K562 (cell line): ENCODE measurements around the gene MSI1. TPM values are rescaled to one million over a fixed set of nuclear protein-coding genes. Genes with fewer than 3 reads are reported as not detected.

ENCODE experiments used
- ATAC-seq: fragments of 200-7000 bp; cut with Tn5 transposase; 3 replicates; pipeline ENCODE4 v1.9.1; 2020; ENCODE audit warnings: moderate library complexity
- BruUV-seq: library from RNA; stranded (reverse); fragments of 400-500 nt; replicated peaks from 2 replicates; lab custom pipeline; 2021; lab: Mats Ljungman, UMichigan
- CTCF ChIA-PET: fragments of 300-600 bp; formaldehyde crosslinking; extraction: SDS; loops from one replicate; lab custom pipeline; 2021; ENCODE audit warnings: low intra/inter-chr PET ratio; lab: Yijun Ruan, JAX
- POLR2A ChIA-PET: fragments of 300-600, 350-650 bp; sonication (Branson Sonifier 250); formaldehyde crosslinking; extraction: SDS; loops from one replicate; lab custom pipeline; 2021; ENCODE audit warnings: antibody characterized with exemption, inconsistent platforms; lab: Yijun Ruan, JAX
- DNase-seq, 4 experiments: peaks; one replicate each; pipeline versions ENCODE4 v3.0.0 to v3.0.0-alpha.2; 2011 to 2018; ENCODE audit warnings: low spot score in 3 of 4, mixed read lengths in 3 of 4; ENCODE audit errors: extremely low read depth in 1 of 4
- FAIRE-seq: peaks from 2 replicates; lab custom pipeline; 2011; peaks lifted over from hg19 to GRCh38; lab: Jason Lieb, UNC
- H2AFZ ChIP-seq: 2 replicates; pipeline ENCODE4 v1.6.0; 2011; ENCODE audit warnings: low read depth, low read length, control low read depth, inconsistent platforms
- H3K27ac ChIP-seq: fragments of 200-600 bp; 3 replicates; pipeline ENCODE4 v1.8.0; 2011; ENCODE audit warnings: low read depth, mild to moderate bottlenecking, control low read depth, inconsistent platforms, low read length, moderate library complexity, mixed read lengths; ENCODE audit errors: extremely low read depth
- H3K27me3 ChIP-seq, 2 experiments: fragments of 300-600 bp in 1 of 2; 2 replicates in 1 of 2; 3 replicates in 1 of 2; pipeline versions ENCODE4 v1.6.0 to v1.8.0; 2011; ENCODE audit warnings: inconsistent platforms in 2 of 2, low read length in 2 of 2, mild to moderate bottlenecking in 1 of 2, mixed read lengths in 1 of 2, moderate library complexity in 1 of 2; ENCODE audit not compliant: control insufficient read depth in 2 of 2, insufficient read depth in 2 of 2
- H3K36me3 ChIP-seq: fragments of 300-600 bp; 3 replicates; pipeline ENCODE4 v1.8.0; 2011; ENCODE audit warnings: mild to moderate bottlenecking, low read length, inconsistent platforms; ENCODE audit not compliant: control insufficient read depth, insufficient read depth
- H3K4me1 ChIP-seq, 2 experiments: fragments of 200-600 bp in 1 of 2; replicated peaks in 1 of 2; 2 replicates in 1 of 2; 3 replicates in 1 of 2; pipeline versions ENCODE4 v1.5.1 to v1.8.0; 2011; ENCODE audit warnings: inconsistent platforms in 2 of 2, low read length in 2 of 2, mild to moderate bottlenecking in 1 of 2, mixed read lengths in 1 of 2, moderate library complexity in 1 of 2; ENCODE audit not compliant: control insufficient read depth in 2 of 2, insufficient read depth in 2 of 2
- H3K4me2 ChIP-seq: 2 replicates; pipeline ENCODE4 v1.6.1; 2011; ENCODE audit warnings: low read length, control low read depth, inconsistent platforms, mixed read lengths; ENCODE audit not compliant: insufficient read depth
- H3K4me3 ChIP-seq: fragments of 200-600 bp; sonication (generic), shearing (Covaris generic); 2 replicates; pipeline ENCODE4 v1.5.1; 2016; ENCODE audit warnings: control low read depth, inconsistent platforms
- H3K79me2 ChIP-seq: fragments of 200-600 bp; 3 replicates; pipeline ENCODE4 v1.8.0; 2011; ENCODE audit warnings: low read length, inconsistent platforms; ENCODE audit not compliant: control insufficient read depth, insufficient read depth
- H3K9ac ChIP-seq, 2 experiments: 2 replicates each; pipeline versions ENCODE4 v1.6.0 to v1.6.1; 2011; ENCODE audit warnings: low read depth in 2 of 2, low read length in 2 of 2, control low read depth in 1 of 2, inconsistent platforms in 1 of 2, mild to moderate bottlenecking in 1 of 2, mixed read lengths in 1 of 2; ENCODE audit not compliant: insufficient read depth in 1 of 2
- H3K9me1 ChIP-seq: one replicate; pipeline ENCODE4 v1.6.0; 2011; ENCODE audit warnings: inconsistent platforms, mild to moderate bottlenecking, low read length, moderate library complexity; ENCODE audit not compliant: control insufficient read depth, insufficient read depth
- H3K9me3 ChIP-seq: replicated peaks from 2 replicates; pipeline ENCODE4 v1.5.1; 2011; ENCODE audit warnings: low read depth, low read length, inconsistent platforms; ENCODE audit not compliant: control insufficient read depth, insufficient read depth
- H4K20me1 ChIP-seq: replicated peaks from 2 replicates; pipeline ENCODE4 v1.6.1; 2011; ENCODE audit warnings: low read length, inconsistent platforms, mixed read lengths; ENCODE audit not compliant: control insufficient read depth, insufficient read depth
- BDP1 ChIP-seq: IDR thresholded peaks from 3 replicates; pipeline ENCODE4 v1.6.1; 2011; ENCODE audit not compliant: insufficient read length, insufficient read depth
- CBX8 ChIP-seq: fragments of 200-600 bp; sonication (generic); IDR thresholded peaks from 2 replicates; pipeline ENCODE4 v1.6.1; 2012; ENCODE audit warnings: borderline replicate concordance, mixed run types, low read depth, mild to moderate bottlenecking, moderate library complexity, mixed read lengths, low read length, control low read depth, inconsistent platforms; ENCODE audit not compliant: poor library complexity, severe bottlenecking; ENCODE audit errors: extremely low read depth
- CHCHD3 ChIP-seq: fragments of 250-450 bp; sonication (Bioruptor Pico); IDR thresholded peaks from 2 replicates; pipeline ENCODE4 v2.1.2; 2022; ENCODE audit warnings: mild to moderate bottlenecking
- FOXM1 ChIP-seq, 2 experiments: fragments of 450-650 bp in 1 of 2; sonication (generic) in 1 of 2; formaldehyde crosslinking in 1 of 2; IDR thresholded peaks; 2 replicates each; pipeline versions ENCODE4 v1.6.1 to v1.9.0; 2017 to 2022; ENCODE audit warnings: low read depth in 2 of 2, mild to moderate bottlenecking in 2 of 2, missing genetic modification reagents in 1 of 2, moderate library complexity in 1 of 2
- HEY1 ChIP-seq: fragments of 250-450 bp; sonication (Bioruptor Pico); IDR thresholded peaks from 2 replicates; pipeline ENCODE4 v1.5.0; 2020; ENCODE audit warnings: mild to moderate bottlenecking, moderate library complexity, borderline replicate concordance
- HOXB6 ChIP-seq: fragments of 250-450 bp; sonication (Bioruptor Pico); IDR thresholded peaks from 2 replicates; pipeline ENCODE4 v1.5.1; 2022; ENCODE audit warnings: mild to moderate bottlenecking, borderline replicate concordance
- WGBS: fragments of 100-300 bp; shearing (Covaris generic); methylation state at CpG from one replicate; pipeline ENCODE4 v1.1.6; 2016; ENCODE audit warnings: low coverage, mixed read lengths; ENCODE audit not compliant: insufficient coverage; ENCODE audit errors: missing lambda C conversion rate; 5-methylcytosine and 5-hydroxymethylcytosine counted together
- in situ Hi-C: fragments of 300-500 bp; cut with MboI; formaldehyde crosslinking; loops from 4 replicates; pipeline ENCODE4 v1.15.0; 2018; ENCODE audit warnings: inconsistent platforms, mixed read lengths
- intact Hi-C: fragments of 100-400 bp; cut with micrococcal nuclease; formaldehyde crosslinking; loops from 2 replicates; pipeline ENCODE4 v1.14.2; 2022
- polyA plus RNA-seq, 8 experiments: library from polyadenylated mRNA; depleted of rRNA in 4 of 8; stranded (reverse) in 5 of 8; unstranded in 3 of 8; fragments of >200 nt; fragmentation: Nextera tagmentation in 2 of 8; fragmentation: Illumina TruSeq in 1 of 8; extraction: Ambion mirVana in 2 of 8; extraction: Trizol in 1 of 8; gene quantifications; 2 replicates each; pipeline versions ENCODE4 v1.2.1 to v1.2.3, GENCODE V29; 2011 to 2014; ENCODE audit warnings: inconsistent platforms in 1 of 8, missing spikeins in 1 of 8
- total RNA-seq, 7 experiments: library from RNA; depleted of rRNA in 6 of 7; stranded (reverse); fragments of >200 nt in 6 of 7; fragmentation: Illumina TruSeq in 2 of 7; extraction: Trizol in 2 of 7; gene quantifications; 2 replicates each; pipeline versions ENCODE4 v1.2.1 to v1.2.3, GENCODE V29; 2011 to 2021; ENCODE audit warnings: low replicate concordance in 1 of 7
- TF ChIP-seq, protein P1 (sequence below): sonication (generic); formaldehyde crosslinking; IDR thresholded peaks from 2 replicates; pipeline ENCODE4 v1.8.0; 2023; ENCODE audit warnings: mild to moderate bottlenecking, missing genetic modification reagents
- TF ChIP-seq, protein P2 (sequence below): fragments of 250-450 bp; sonication (Bioruptor Pico); IDR thresholded peaks from 2 replicates; pipeline ENCODE4 v1.8.0; 2021; ENCODE audit warnings: moderate library complexity, mild to moderate bottlenecking, inconsistent platforms
- TF ChIP-seq, protein P3 (sequence below): fragments of 250-450 bp; sonication (Bioruptor Pico); IDR thresholded peaks from 2 replicates; pipeline ENCODE4 v1.4.0; 2020; ENCODE audit warnings: borderline replicate concordance

Gene MSI1
- total and polyA plus RNA-seq, 9 of the 15 experiments (the other 6 are each of a cell fraction or from before 2014, with no cell fraction given), result 0.16 TPM; not detected in 8

DNA sequence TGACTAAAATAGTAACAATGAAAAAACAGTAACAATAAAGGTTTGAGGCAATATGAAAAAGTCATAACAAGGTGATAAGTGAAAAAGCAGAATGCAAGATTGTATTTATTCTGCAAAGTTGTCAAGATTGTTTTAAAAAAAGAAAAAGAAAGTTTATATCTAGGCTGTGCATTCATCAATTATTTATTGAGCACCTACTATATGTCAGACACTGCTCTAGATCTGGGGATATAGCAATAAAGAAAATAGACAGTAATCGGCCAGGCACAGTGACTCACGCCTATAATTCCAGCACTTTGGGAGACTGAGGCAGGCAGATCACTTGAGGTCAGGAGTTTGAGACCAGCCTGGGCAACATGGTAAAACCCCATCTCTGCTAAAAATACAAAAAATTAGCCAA is 45.2 kb downstream of the MSI1 start:
- in situ Hi-C loops (loop anchor here (10.0 kb wide), 1 partner anchor 111 kb away; the partner anchor contains the start of gene COX6A1), intact Hi-C loops (loop anchor here (2.0 to 10.0 kb wide), 2 partner anchors 33 to 321 kb away; partner anchors contain the start of gene CABP1)
- no peaks in the 10 kb centered on the region for H3K9me3 ChIP-seq
- WGBS, result 27% methylated on average over 2 of the region's 2 CpGs
- ChIA-PET CTCF (interaction anchor here (0.7 kb wide), 1 partner anchor 227 kb away, joined by 3 read pairs; no protein-coding TSS in a partner anchor), POLR2A (interaction anchor here (2.6 kb wide), 1 partner anchor 32 kb away, joined by 16 read pairs; the partner anchor contains the start of genes RNU4-1 and RNU4-2)
- no peaks in the 10 kb centered on the region for H3K36me3 ChIP-seq
- H3K9ac ChIP-seq, result no peak overlapping the region
- no peak overlapping the region for H2AFZ ChIP-seq
- H4K20me1 ChIP-seq, result peaks cover 5% of the 10 kb centered on the region; the same call in 1 of the 2 replicates
- DNase-seq, result no peak
- peaks cover 0 to 5% of the 10 kb centered on the region in 2 experiments; a peak in 3 of 5 replicates for H3K4me1 ChIP-seq
- no peak overlapping the region for H3K4me2 ChIP-seq
- H3K79me2 ChIP-seq, result no peaks in the 10 kb centered on the region
- no peak for FAIRE-seq
- peaks cover 7 to 10% of the 10 kb centered on the region in 2 experiments; a peak in 3 of 5 replicates for H3K27me3 ChIP-seq
- H3K27ac ChIP-seq, result no peak overlapping the region
- H3K4me3 ChIP-seq, result no peak overlapping the region
- no peak for ATAC-seq
- no TSS peak for BruUV-seq
- no peaks in the 10 kb centered on the region for H3K9me1 ChIP-seq
- TF ChIP-seq, protein P1, sequence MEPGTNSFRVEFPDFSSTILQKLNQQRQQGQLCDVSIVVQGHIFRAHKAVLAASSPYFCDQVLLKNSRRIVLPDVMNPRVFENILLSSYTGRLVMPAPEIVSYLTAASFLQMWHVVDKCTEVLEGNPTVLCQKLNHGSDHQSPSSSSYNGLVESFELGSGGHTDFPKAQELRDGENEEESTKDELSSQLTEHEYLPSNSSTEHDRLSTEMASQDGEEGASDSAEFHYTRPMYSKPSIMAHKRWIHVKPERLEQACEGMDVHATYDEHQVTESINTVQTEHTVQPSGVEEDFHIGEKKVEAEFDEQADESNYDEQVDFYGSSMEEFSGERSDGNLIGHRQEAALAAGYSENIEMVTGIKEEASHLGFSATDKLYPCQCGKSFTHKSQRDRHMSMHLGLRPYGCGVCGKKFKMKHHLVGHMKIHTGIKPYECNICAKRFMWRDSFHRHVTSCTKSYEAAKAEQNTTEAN, result no peak
- no peak for TF ChIP-seq BDP1
- no peak for TF ChIP-seq HOXB6 (CRISPR knock-in tag)
- TF ChIP-seq HEY1 (CRISPR knock-in tag), result no peak
- no peak for TF ChIP-seq FOXM1 (IDR thresholded peaks at IDR 0.05; ENCODE audit: low read depth)
- TF ChIP-seq FOXM1 (CRISPR knock-in tag; IDR thresholded peaks at IDR 0.05; ENCODE audit: low read depth), result no peak
- TF ChIP-seq CBX8, result no peak
- TF ChIP-seq, protein P2, sequence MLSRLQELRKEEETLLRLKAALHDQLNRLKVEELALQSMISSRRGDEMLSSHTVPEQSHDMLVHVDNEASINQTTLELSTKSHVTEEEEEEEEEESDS (CRISPR knock-in tag), result no peak
- TF ChIP-seq, protein P3, sequence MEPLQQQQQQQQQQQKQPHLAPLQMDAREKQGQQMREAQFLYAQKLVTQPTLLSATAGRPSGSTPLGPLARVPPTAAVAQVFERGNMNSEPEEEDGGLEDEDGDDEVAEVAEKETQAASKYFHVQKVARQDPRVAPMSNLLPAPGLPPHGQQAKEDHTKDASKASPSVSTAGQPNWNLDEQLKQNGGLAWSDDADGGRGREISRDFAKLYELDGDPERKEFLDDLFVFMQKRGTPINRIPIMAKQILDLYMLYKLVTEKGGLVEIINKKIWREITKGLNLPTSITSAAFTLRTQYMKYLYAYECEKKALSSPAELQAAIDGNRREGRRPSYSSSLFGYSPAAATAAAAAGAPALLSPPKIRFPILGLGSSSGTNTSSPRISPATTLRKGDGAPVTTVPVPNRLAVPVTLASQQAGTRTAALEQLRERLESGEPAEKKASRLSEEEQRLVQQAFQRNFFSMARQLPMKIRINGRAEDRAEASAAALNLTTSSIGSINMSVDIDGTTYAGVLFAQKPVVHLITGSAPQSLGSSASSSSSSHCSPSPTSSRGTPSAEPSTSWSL (CRISPR knock-in tag), result no peak
- no peak for TF ChIP-seq CHCHD3 (CRISPR knock-in tag)
